SIG-M5 treated with dmso at 0.1 percent for 504 hours (cell line): Measurements from ENCODE around the gene RAP2B.
"Not testable (repeated sequence)": the region's sequence is repeated elsewhere in the genome, so short reads cannot be mapped to it uniquely, and the experiment has no call there.

ENCODE experiments used
- DNase-seq: peaks from one replicate; lab custom pipeline; 2025; ENCODE audit not compliant: unreplicated experiment; lab: John Stamatoyannopoulos, UW

The RAP2B gene

GRCh38 chr3:153161714-153162512 is at the start of gene RAP2B:
Gene RAP2B (plus strand): TSS chr3:153162226. CDS start chr3:153162694, 468 bp downstream.
- DNase-seq = peak; percentile 96

- no peak for DNase-seq
These were observed 48.5 kb upstream of the RAP2B start for GRCh38 chr3:153113541-153113940.

GRCh38 chr3:153114270-153114669 is 47.8 kb upstream of the RAP2B start:
- DNase-seq = not testable (repeated sequence)

GRCh38 chr3:153115326-153115725 is 46.7 kb upstream of the RAP2B start:
- no peak for DNase-seq

- no peak for DNase-seq
These were observed 34.2 kb upstream of the RAP2B start for GRCh38 chr3:153127788-153128187.

GRCh38 chr3:153129426-153129825 is 32.6 kb upstream of the RAP2B start:
- DNase-seq = no peak

GRCh38 chr3:153129866-153130265 is 32.2 kb upstream of the RAP2B start:
- no peak for DNase-seq

GRCh38 chr3:153130312-153130977 is 31.6 kb upstream of the RAP2B start:
- DNase-seq = peak; percentile 64

GRCh38 chr3:153137626-153138025 is 24.4 kb upstream of the RAP2B start:
- no peak for DNase-seq

- peak; percentile 82 for DNase-seq
These were observed 23.5 kb upstream of the RAP2B start for GRCh38 chr3:153138276-153139210.

GRCh38 chr3:153142961-153143360 is 19.1 kb upstream of the RAP2B start:
- no peak for DNase-seq

GRCh38 chr3:153144071-153144470 is 18.0 kb upstream of the RAP2B start:
- DNase-seq = no peak

GRCh38 chr3:153144779-153145178 is 17.2 kb upstream of the RAP2B start:
- DNase-seq = no peak

GRCh38 chr3:153145454-153145853 is 16.6 kb upstream of the RAP2B start:
- DNase-seq = no peak

- no peak for DNase-seq
These were observed 15.6 kb upstream of the RAP2B start for GRCh38 chr3:153146191-153147053.

- DNase-seq = peak; percentile 21
These were observed 11.0 kb upstream of the RAP2B start for GRCh38 chr3:153150991-153151390.

GRCh38 chr3:153155786-153156185 is 6.2 kb upstream of the RAP2B start:
- DNase-seq = not testable (repeated sequence)

GRCh38 chr3:153158189-153158588 is 3.8 kb upstream of the RAP2B start:
- no peak for DNase-seq

- DNase-seq = no peak
These were observed 2.9 kb upstream of the RAP2B start for GRCh38 chr3:153158961-153159735.
